Measurements from ENCODE around the gene IFNL4. TPM values are rescaled to one million over a fixed set of nuclear protein-coding genes. Genes with fewer than 3 reads are reported as not detected.
"Not testable (repeated sequence)": the region's sequence is repeated elsewhere in the genome, so short reads cannot be mapped to it uniquely, and the experiment has no call there.

IFNL4 gene
- total RNA-seq, 1 donor from 2014 or later = not detected

- intact Hi-C loops (cut with micrococcal nuclease) = no loop called here
- DNase-seq (ENCODE audit: low spot score) = no peak
- Mint-ChIP-seq H3K4me1 (ENCODE audit: low read depth) (no peaks in the 10 kb centered on the region), H3K27me3 (ENCODE audit: insufficient read depth) (peaks cover 15% of the 10 kb centered on the region), H3K27ac (no peak overlapping the region), H3K4me3 (no peak overlapping the region), H3K36me3 (ENCODE audit: low read depth) (no peaks in the 10 kb centered on the region), H3K9me3 (no peaks in the 10 kb centered on the region)
These were observed 2.4 kb upstream of the IFNL4 start for GRCh38 chr19:39251081-39251480.

DNA sequence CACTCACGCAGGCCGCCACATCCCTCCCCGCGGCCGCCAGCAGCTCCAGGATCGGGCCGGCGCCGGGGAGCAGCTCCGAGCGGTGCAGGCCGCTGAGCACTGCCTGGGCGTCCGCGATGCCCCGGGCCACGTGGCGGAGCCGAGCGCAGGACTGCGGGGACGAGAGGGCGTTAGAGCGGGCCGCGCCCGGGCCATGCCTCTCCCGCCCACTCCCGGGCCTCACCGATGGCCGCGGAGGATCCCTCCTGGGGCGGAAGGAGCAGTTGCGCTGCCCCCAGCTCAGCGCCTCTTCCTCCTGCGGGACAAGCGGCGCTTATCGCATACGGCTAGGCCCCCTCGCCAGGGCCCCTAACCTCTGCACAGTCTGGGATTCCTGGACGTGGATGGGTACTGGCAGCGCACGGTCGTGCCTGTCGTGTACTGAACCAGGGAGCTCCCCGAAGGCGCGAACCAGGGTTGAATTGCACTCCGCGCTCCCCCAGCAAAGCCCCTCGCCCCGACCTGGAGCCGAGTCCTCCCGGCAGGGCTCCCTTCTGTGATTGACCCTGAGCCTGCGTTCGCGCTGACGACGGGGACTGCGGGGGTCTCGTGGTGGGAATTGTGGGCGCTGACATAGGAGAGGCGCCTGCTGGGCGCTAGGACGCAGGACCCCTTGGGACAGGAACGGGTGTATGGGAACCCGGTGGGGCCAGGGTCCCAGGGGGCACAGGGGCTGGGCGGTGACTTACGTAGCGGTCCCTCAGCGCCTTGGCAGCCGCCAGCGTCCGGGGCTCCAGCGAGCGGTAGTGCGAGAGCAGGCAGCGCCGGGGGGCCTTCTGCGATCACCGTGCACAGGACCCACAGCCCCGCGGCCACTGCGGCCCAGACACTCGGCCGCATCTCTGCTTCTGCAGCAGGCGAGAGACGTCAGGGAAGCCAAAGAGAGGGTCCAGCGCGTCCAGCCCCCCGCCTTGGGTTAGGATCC lies 673 bp downstream of the IFNL4 start:
- H3K4me3 Mint-ChIP-seq = no peak overlapping the region

GRCh38 chr19:39246951-39247669 lies 1.5 kb downstream of the IFNL4 start:
- peaks cover 15% of the 10 kb centered on the region for H3K27me3 Mint-ChIP-seq (ENCODE audit: insufficient read depth)
- no peaks in the 10 kb centered on the region for H3K36me3 Mint-ChIP-seq (ENCODE audit: low read depth)
- H3K4me3 Mint-ChIP-seq = peak overlapping the region; percentile 19
- DNase-seq (ENCODE audit: low spot score) = no peak
- no peaks in the 10 kb centered on the region for H3K9me3 Mint-ChIP-seq
- intact Hi-C loops (cut with micrococcal nuclease) = no loop called here
- H3K4me1 Mint-ChIP-seq (ENCODE audit: low read depth) = no peaks in the 10 kb centered on the region
- no peak overlapping the region for H3K27ac Mint-ChIP-seq

More for the DNA sequence above, 673 bp downstream of the IFNL4 start:
- no peaks in the 10 kb centered on the region for H3K4me1 Mint-ChIP-seq (ENCODE audit: low read depth)
- intact Hi-C loops (cut with micrococcal nuclease) = no loop called here
- no peak for DNase-seq (ENCODE audit: low spot score)
- peaks cover 16% of the 10 kb centered on the region for H3K27me3 Mint-ChIP-seq (ENCODE audit: insufficient read depth)
- no peaks in the 10 kb centered on the region for H3K9me3 Mint-ChIP-seq
- no peak overlapping the region for H3K27ac Mint-ChIP-seq
- no peaks in the 10 kb centered on the region for H3K36me3 Mint-ChIP-seq (ENCODE audit: low read depth)

GRCh38 chr19:39245166-39245565 lies 3.5 kb downstream of the IFNL4 start:
- H3K27ac Mint-ChIP-seq; DNase-seq (ENCODE audit: low spot score); H3K4me3 Mint-ChIP-seq; intact Hi-C loops (cut with micrococcal nuclease); H3K36me3 Mint-ChIP-seq (ENCODE audit: low read depth); H3K4me1 Mint-ChIP-seq (ENCODE audit: low read depth); H3K9me3 Mint-ChIP-seq: not testable (repeated sequence)
- H3K27me3 Mint-ChIP-seq (ENCODE audit: insufficient read depth) = peaks cover 12% of the 10 kb centered on the region

GRCh38 chr19:39244410-39245100 lies 4.1 kb downstream of the IFNL4 start, which contains the start of gene IFNL3:
Gene IFNL3, minus strand, starts transcription at chr19:39245006. Its CDS starts 39 bp downstream, at chr19:39244967.
- DNase-seq (ENCODE audit: low spot score); H3K27me3 Mint-ChIP-seq (ENCODE audit: insufficient read depth); intact Hi-C loops (cut with micrococcal nuclease); H3K4me3 Mint-ChIP-seq; H3K4me1 Mint-ChIP-seq (ENCODE audit: low read depth); H3K36me3 Mint-ChIP-seq (ENCODE audit: low read depth); H3K9me3 Mint-ChIP-seq; H3K27ac Mint-ChIP-seq: not testable (repeated sequence)

GRCh38 chr19:39243741-39244140 lies 4.9 kb downstream of the IFNL4 start:
- intact Hi-C loops (cut with micrococcal nuclease); H3K4me3 Mint-ChIP-seq; H3K9me3 Mint-ChIP-seq; H3K27me3 Mint-ChIP-seq (ENCODE audit: insufficient read depth); H3K36me3 Mint-ChIP-seq (ENCODE audit: low read depth); DNase-seq (ENCODE audit: low spot score); H3K27ac Mint-ChIP-seq; H3K4me1 Mint-ChIP-seq (ENCODE audit: low read depth): not testable (repeated sequence)

DNA sequence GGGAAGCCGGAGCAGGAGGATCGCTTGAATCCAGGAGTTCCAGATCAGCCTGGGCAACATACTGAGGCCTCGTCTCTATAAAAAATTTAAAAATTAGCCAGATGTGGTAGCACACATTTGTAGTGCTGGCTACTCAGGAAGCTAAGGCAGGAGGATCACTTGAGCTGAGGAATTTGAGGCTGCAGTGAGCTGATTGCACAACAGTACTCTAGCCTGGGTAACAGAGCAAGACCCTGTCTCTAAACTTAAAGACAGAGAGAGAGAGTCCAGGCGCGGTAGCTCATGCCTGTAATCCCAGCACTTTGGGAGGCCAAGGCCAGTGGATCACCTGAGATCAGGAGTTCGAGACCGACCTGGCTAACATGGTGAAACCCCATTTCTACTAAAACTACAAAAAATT lies 8.2 kb downstream of the IFNL4 start:
- intact Hi-C loops (cut with micrococcal nuclease) = no loop called here
- no peak overlapping the region for H3K4me3 Mint-ChIP-seq
- no peak for DNase-seq (ENCODE audit: low spot score)
- H3K27ac Mint-ChIP-seq = no peak overlapping the region
- H3K36me3 Mint-ChIP-seq (ENCODE audit: low read depth) = no peaks in the 10 kb centered on the region
- peaks cover 5% of the 10 kb centered on the region for H3K27me3 Mint-ChIP-seq (ENCODE audit: insufficient read depth)
- peaks cover 15% of the 10 kb centered on the region for H3K4me1 Mint-ChIP-seq (ENCODE audit: low read depth)
- H3K9me3 Mint-ChIP-seq = no peaks in the 10 kb centered on the region

- no peak for DNase-seq (ENCODE audit: low spot score)
- Mint-ChIP-seq H3K27me3 (ENCODE audit: insufficient read depth) (peaks cover 3% of the 10 kb centered on the region), H3K36me3 (ENCODE audit: low read depth) (no peaks in the 10 kb centered on the region), H3K4me3 (no peak overlapping the region), H3K9me3 (no peaks in the 10 kb centered on the region), H3K4me1 (ENCODE audit: low read depth) (peaks cover 15% of the 10 kb centered on the region), H3K27ac (no peak overlapping the region)
- intact Hi-C loops (cut with micrococcal nuclease) = no loop called here
These were observed 9.7 kb downstream of the IFNL4 start for GRCh38 chr19:39238944-39239343.

- Mint-ChIP-seq H3K27ac (no peak overlapping the region), H3K36me3 (ENCODE audit: low read depth) (no peaks in the 10 kb centered on the region), H3K4me3 (no peak overlapping the region), H3K9me3 (no peaks in the 10 kb centered on the region), H3K27me3 (ENCODE audit: insufficient read depth) (peaks cover 2% of the 10 kb centered on the region), H3K4me1 (ENCODE audit: low read depth) (peaks cover 15% of the 10 kb centered on the region)
- no peak for DNase-seq (ENCODE audit: low spot score)
- intact Hi-C loops (cut with micrococcal nuclease) = no loop called here
These were observed 10.4 kb downstream of the IFNL4 start for GRCh38 chr19:39238209-39238608.

DNA sequence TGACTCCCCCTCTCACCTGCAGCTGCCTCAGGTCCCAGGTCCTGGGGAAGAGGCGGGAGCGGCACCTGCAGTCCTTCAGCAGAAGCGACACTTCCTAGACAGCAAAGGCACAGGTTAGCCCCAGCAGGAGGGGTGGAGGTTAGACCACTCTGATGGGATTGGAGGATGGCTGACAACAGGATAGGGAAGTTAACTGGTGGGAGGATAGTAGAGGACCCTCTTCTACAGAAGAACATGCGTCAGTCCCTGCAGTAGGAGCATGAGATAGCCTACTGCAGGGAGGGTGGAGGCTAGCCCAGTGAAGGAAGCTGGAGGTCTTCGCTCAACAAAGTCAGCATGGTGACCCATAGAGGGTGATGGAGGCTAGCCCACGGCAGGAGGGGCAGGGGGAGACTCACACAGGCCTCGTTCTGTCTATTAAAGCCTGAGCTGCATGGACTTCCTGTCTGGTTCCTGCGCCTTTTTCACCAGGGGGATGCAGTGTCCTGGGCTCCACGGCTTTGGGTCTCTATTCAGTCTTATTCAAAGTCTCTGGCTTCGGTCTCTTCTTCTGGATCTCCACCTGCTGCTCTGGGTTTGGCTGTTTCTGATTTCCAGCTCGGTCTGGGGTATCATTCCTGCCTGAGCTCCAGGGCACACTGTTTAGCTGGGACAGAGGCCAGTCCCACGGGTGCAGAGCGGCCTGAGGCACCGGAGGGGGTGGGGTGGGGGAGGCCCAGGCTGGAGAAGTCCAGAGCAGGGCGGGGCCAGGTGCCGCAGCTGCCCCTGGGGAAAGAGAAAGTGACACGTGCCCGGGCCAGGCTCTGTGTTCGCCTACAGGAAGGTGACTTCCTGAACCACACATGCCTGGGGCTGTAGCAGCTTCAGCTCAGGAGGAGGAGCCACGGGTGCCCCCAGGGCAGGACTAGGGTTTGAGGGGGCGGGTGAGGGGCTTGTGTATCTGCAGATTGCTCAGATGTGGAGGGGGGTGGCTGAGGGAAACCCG lies 11.2 kb downstream of the IFNL4 start:
- Mint-ChIP-seq H3K27me3 (ENCODE audit: insufficient read depth) (peaks cover 2% of the 10 kb centered on the region), H3K36me3 (ENCODE audit: low read depth) (no peaks in the 10 kb centered on the region), H3K4me3 (no peak overlapping the region), H3K9me3 (no peaks in the 10 kb centered on the region), H3K4me1 (ENCODE audit: low read depth) (peaks cover 15% of the 10 kb centered on the region), H3K27ac (peak overlapping the region; percentile 34)
- DNase-seq (ENCODE audit: low spot score) = peak; percentile 8
- intact Hi-C loops (cut with micrococcal nuclease) = no loop called here

- peaks cover 15% of the 10 kb centered on the region for H3K4me1 Mint-ChIP-seq (ENCODE audit: low read depth)
- no peak overlapping the region for H3K27ac Mint-ChIP-seq
- no peak for DNase-seq (ENCODE audit: low spot score)
- no peaks in the 10 kb centered on the region for H3K9me3 Mint-ChIP-seq
- H3K4me3 Mint-ChIP-seq = no peak overlapping the region
- H3K36me3 Mint-ChIP-seq (ENCODE audit: low read depth) = no peaks in the 10 kb centered on the region
- intact Hi-C loops (cut with micrococcal nuclease) = no loop called here
- H3K27me3 Mint-ChIP-seq (ENCODE audit: insufficient read depth) = peaks cover 4% of the 10 kb centered on the region
These were observed 12.1 kb downstream of the IFNL4 start for GRCh38 chr19:39236527-39236926.

DNA sequence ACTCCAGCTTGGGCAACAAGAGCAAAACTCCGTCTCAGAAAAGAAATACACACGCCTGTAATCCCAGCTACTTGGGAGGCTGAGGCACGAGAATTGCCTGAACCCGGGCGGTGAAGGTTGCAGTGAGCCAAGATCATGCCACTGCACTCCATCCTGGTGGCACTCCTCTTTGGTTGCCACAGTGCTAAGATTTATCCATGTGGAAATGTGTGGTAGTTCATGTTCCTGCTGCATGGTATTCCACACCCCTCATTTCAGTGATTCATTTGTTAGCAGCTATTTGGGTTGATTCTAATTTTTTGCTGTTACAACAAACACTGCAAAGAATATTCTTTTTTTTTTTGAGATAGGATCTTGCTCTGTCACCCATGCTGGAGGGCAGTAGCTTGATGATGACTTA lies 15.9 kb downstream of the IFNL4 start:
- Mint-ChIP-seq H3K36me3 (ENCODE audit: low read depth) (no peaks in the 10 kb centered on the region), H3K4me3 (no peak overlapping the region), H3K4me1 (ENCODE audit: low read depth) (peaks cover 6% of the 10 kb centered on the region), H3K9me3 (no peaks in the 10 kb centered on the region), H3K27ac (no peak overlapping the region), H3K27me3 (ENCODE audit: insufficient read depth) (peaks cover 4% of the 10 kb centered on the region)
- intact Hi-C loops (cut with micrococcal nuclease) = no loop called here
- DNase-seq (ENCODE audit: low spot score) = no peak

Measured in activated T-helper 1 cell treated with anti-CD3 and anti-CD28 coated beads, Interleukin-12 subunit alpha, Interleukin-12 subunit beta, Interleukin-2, Interleukin-4 antibody, amounts not matched to agents 30 ng/mL and 10 ng/mL and 1 ng/mL, durations not matched to agents 14 hours and 24 hours and 36 hours (primary cell).